CD4-positive, alpha-beta memory T cell (primary cell): Measurements from ENCODE around the gene SETBP1. TPM values are rescaled to one million over a fixed set of nuclear protein-coding genes. Genes with fewer than 3 reads are reported as not detected.

Experiments
- CTCF ChIA-PET: fragments of 350-600 bp; sonication (Branson Sonifier 250); formaldehyde crosslinking; loops from one replicate; lab custom pipeline; 2021; ENCODE audit warnings: inconsistent platforms; ENCODE audit not compliant: partially characterized antibody; lab: Charles Lee
- POLR2A ChIA-PET: fragments of 350-600 bp; sonication (Branson Sonifier 250); formaldehyde crosslinking; loops from one replicate; lab custom pipeline; 2021; ENCODE audit not compliant: partially characterized antibody; lab: Charles Lee
- DNase-seq, 5 donors: peaks; one replicate each; pipeline versions ENCODE4 v3.0.0 to v3.0.0-alpha.2; 2020 to 2022; ENCODE audit warnings: mixed read lengths in 1 of 5
- H3K27ac ChIP-seq: one replicate; pipeline ENCODE4 v1.7.0; 2013; ENCODE audit warnings: low read depth, low read length
- H3K27me3 ChIP-seq: 2 replicates; pipeline ENCODE4 v1.7.0; 2013; ENCODE audit warnings: mild to moderate bottlenecking, low read length, moderate library complexity; ENCODE audit not compliant: insufficient read depth
- H3K36me3 ChIP-seq: 2 replicates; pipeline ENCODE4 v1.7.0; 2013; ENCODE audit warnings: mild to moderate bottlenecking, low read length, moderate library complexity; ENCODE audit not compliant: insufficient read depth
- H3K4me1 ChIP-seq: 2 replicates; pipeline ENCODE4 v1.7.0; 2013; ENCODE audit warnings: mild to moderate bottlenecking, low read length, moderate library complexity; ENCODE audit not compliant: insufficient read depth
- H3K4me3 ChIP-seq, 2 donors: one replicate each; pipeline ENCODE4 v1.7.0; 2013; ENCODE audit warnings: low read length in 2 of 2, mild to moderate bottlenecking in 1 of 2
- H3K9me3 ChIP-seq, 2 donors: one replicate each; pipeline ENCODE4 v1.7.0; 2013; ENCODE audit warnings: low read length in 2 of 2, control low read depth in 1 of 2; ENCODE audit not compliant: control insufficient read depth in 1 of 2
- H3K27ac Mint-ChIP-seq, 7 donors: one replicate each; pipeline ENCODE4 v1.8.0; 2020 to 2021; ENCODE audit warnings: mixed read lengths in 7 of 7, mild to moderate bottlenecking in 6 of 7, inconsistent platforms in 3 of 7, moderate library complexity in 3 of 7
- H3K27me3 Mint-ChIP-seq, 2 donors: one replicate each; pipeline ENCODE4 v1.8.0; 2020 to 2021; ENCODE audit warnings: mixed read lengths in 2 of 2
- H3K36me3 Mint-ChIP-seq, 2 donors: one replicate each; pipeline ENCODE4 v1.8.0; 2020 to 2021; ENCODE audit warnings: mixed read lengths in 2 of 2, inconsistent platforms in 1 of 2, mild to moderate bottlenecking in 1 of 2
- H3K4me1 Mint-ChIP-seq, 4 donors: one replicate each; pipeline ENCODE4 v1.8.0; 2020 to 2021; ENCODE audit warnings: mixed read lengths in 4 of 4, mild to moderate bottlenecking in 1 of 4
- H3K4me3 Mint-ChIP-seq, 8 donors: one replicate each; pipeline ENCODE4 v1.8.0; 2020 to 2021; ENCODE audit warnings: mixed read lengths in 8 of 8, mild to moderate bottlenecking in 7 of 8, moderate library complexity in 6 of 8, inconsistent platforms in 3 of 8
- H3K9me3 Mint-ChIP-seq, 8 donors: one replicate each; pipeline ENCODE4 v1.8.0; 2020 to 2021; ENCODE audit warnings: mixed read lengths in 8 of 8, mild to moderate bottlenecking in 5 of 8, inconsistent platforms in 3 of 8, moderate library complexity in 1 of 8
- intact Hi-C: fragments of 100-400 bp; cut with micrococcal nuclease; formaldehyde crosslinking; loops from one replicate; pipeline ENCODE4 v1.15.1; 2023
- polyA plus RNA-seq, 2 donors: library from polyadenylated mRNA; unstranded; fragments of 300-500 nt; fragmentation: Illumina TruSeq; gene quantifications; one replicate each; pipeline ENCODE4 v1.2.3, GENCODE V29; 2021
- total RNA-seq, 2 experiments: library from RNA; stranded (reverse); gene quantifications; one replicate each; pipeline ENCODE4 v1.2.3, GENCODE V29; 2021

Gene SETBP1
- total and polyA plus RNA-seq, 4 experiments from 2014 or later, result 0.03 to 0.21 (median 0.09) TPM; not detected in 1

DNA sequence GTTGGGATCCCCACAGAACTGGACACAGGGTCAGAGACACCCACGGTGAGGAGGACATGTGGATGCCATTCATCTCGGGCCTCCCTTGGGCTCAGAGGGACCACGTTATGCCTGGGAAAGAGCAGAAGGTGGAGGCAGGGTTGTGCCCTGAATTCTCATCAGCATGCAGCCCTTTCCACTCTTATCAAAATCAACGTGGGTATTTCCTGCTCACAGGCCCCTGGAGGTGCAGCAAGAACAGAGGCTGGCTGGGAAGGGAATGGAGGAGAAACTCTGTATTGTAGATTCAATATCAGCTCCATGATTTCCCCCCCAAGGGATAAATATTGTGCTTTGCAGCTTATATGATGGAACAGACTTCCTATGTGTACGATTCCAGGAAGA, 90.9 kb downstream of the SETBP1 start:
- peaks cover 0 to 2% of the 10 kb centered on the region in 2 donors for H3K27me3 Mint-ChIP-seq
- H3K27me3 ChIP-seq, result no peaks in the 10 kb centered on the region
- no peak overlapping the region for H3K4me3 Mint-ChIP-seq
- no peaks in the 10 kb centered on the region for H3K9me3 Mint-ChIP-seq
- H3K4me3 ChIP-seq, result no peak overlapping the region
- no peak overlapping the region for H3K27ac ChIP-seq
- DNase-seq, result no peak
- no peak overlapping the region for H3K27ac Mint-ChIP-seq
- no peaks in the 10 kb centered on the region for H3K36me3 Mint-ChIP-seq
- no peaks in the 10 kb centered on the region for H3K4me1 ChIP-seq
- intact Hi-C loops, result no loop called here
- ChIA-PET POLR2A (no interaction called here), CTCF (no interaction called here)
- H3K4me1 Mint-ChIP-seq, result no peaks in the 10 kb centered on the region
- no peaks in the 10 kb centered on the region for H3K36me3 ChIP-seq
- no peaks in the 10 kb centered on the region for H3K9me3 ChIP-seq

GRCh38 chr18:44771956-44772917, 91.5 kb downstream of the SETBP1 start:
- ChIA-PET POLR2A (no interaction called here), CTCF (no interaction called here)
- Histone ChIP-seq H3K27ac (no peak overlapping the region), H3K36me3 (no peaks in the 10 kb centered on the region), H3K4me1 (no peaks in the 10 kb centered on the region), H3K27me3 (no peaks in the 10 kb centered on the region), H3K9me3 (no peaks in the 10 kb centered on the region), H3K4me3 (no peak overlapping the region)
- Mint-ChIP-seq H3K9me3 (no peaks in the 10 kb centered on the region), H3K27me3 (peaks cover 0 to 2% of the 10 kb centered on the region in 2 donors), H3K36me3 (no peaks in the 10 kb centered on the region), H3K4me3 (no peak overlapping the region), H3K4me1 (no peaks in the 10 kb centered on the region), H3K27ac (no peak overlapping the region)
- no peak for DNase-seq
- intact Hi-C loops, result no loop called here

DNA sequence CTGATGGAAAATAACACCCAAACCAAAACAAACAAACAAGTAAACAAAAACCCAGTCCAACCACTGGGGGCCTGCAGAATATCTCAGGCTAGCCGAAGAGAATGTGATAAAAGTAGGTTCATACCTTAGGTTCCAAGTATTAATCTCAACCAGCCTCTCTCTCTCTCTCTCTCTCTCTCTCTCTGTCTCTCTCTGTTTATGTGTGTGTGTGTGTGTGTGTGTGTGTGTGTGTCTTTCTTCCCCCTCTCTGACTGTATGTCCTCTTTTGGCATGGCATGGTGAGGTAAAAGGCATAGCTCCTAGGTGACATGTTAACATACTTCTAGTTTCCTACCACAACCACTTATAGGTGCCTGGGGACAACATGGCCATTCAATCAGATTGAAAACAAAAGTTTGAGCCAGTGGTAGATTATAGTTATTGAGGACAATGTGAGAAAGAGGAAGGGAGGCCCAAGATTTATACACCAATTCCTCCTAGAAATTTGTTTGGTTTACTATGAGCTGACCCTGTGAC, 93.0 kb downstream of the SETBP1 start:
- POLR2A ChIA-PET, result no interaction called here
- no peak for DNase-seq
- no peaks in the 10 kb centered on the region for H3K27me3 ChIP-seq
- no peaks in the 10 kb centered on the region for H3K4me1 ChIP-seq
- H3K27me3 Mint-ChIP-seq, result peaks cover 0 to 2% of the 10 kb centered on the region in 2 donors
- CTCF ChIA-PET, result no interaction called here
- intact Hi-C loops, result no loop called here
- H3K4me3 Mint-ChIP-seq, result no peak overlapping the region
- H3K4me3 ChIP-seq, result no peak overlapping the region
- H3K9me3 ChIP-seq, result no peaks in the 10 kb centered on the region
- no peaks in the 10 kb centered on the region for H3K9me3 Mint-ChIP-seq
- no peaks in the 10 kb centered on the region for H3K36me3 ChIP-seq
- H3K36me3 Mint-ChIP-seq, result no peaks in the 10 kb centered on the region
- no peak overlapping the region for H3K27ac Mint-ChIP-seq
- no peaks in the 10 kb centered on the region for H3K4me1 Mint-ChIP-seq
- no peak overlapping the region for H3K27ac ChIP-seq

DNA sequence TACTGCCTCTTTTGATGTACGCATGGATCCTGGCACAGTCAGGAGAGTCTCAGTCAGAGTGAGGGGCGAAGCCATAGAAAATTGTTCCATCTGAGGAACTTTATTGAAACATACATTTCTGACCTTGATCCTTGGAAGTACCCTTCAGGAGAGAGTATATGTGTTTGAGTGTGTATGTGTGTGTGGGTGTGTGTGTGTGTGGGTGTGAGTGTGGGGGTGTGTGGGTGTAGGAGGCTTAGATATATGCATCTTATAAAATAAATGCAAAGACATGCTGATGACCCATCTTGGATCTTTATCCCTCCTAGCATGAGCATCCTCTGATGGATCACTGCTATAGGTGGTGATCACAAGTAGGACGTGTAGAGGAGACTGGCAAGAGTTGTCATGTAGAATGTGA, 93.5 kb downstream of the SETBP1 start:
- no peaks in the 10 kb centered on the region for H3K27me3 Mint-ChIP-seq
- H3K4me1 Mint-ChIP-seq, result no peaks in the 10 kb centered on the region
- no peak overlapping the region for H3K4me3 Mint-ChIP-seq
- Histone ChIP-seq H3K4me1 (no peaks in the 10 kb centered on the region), H3K27ac (no peak overlapping the region), H3K36me3 (no peaks in the 10 kb centered on the region), H3K4me3 (no peak overlapping the region), H3K9me3 (no peaks in the 10 kb centered on the region), H3K27me3 (no peaks in the 10 kb centered on the region)
- H3K9me3 Mint-ChIP-seq, result no peaks in the 10 kb centered on the region
- ChIA-PET POLR2A (no interaction called here), CTCF (no interaction called here)
- intact Hi-C loops, result no loop called here
- H3K27ac Mint-ChIP-seq, result no peak overlapping the region
- no peak for DNase-seq
- H3K36me3 Mint-ChIP-seq, result no peaks in the 10 kb centered on the region

GRCh38 chr18:44777457-44778192, 96.9 kb downstream of the SETBP1 start:
- Histone ChIP-seq H3K9me3 (no peaks in the 10 kb centered on the region), H3K4me3 (no peak overlapping the region), H3K36me3 (no peaks in the 10 kb centered on the region), H3K4me1 (no peaks in the 10 kb centered on the region), H3K27ac (no peak overlapping the region), H3K27me3 (no peaks in the 10 kb centered on the region)
- intact Hi-C loops, result no loop called here
- peaks cover 1 to 3% of the 10 kb centered on the region in 2 donors for H3K27me3 Mint-ChIP-seq
- no peak overlapping the region for H3K4me3 Mint-ChIP-seq
- ChIA-PET POLR2A (no interaction called here), CTCF (no interaction called here)
- H3K4me1 Mint-ChIP-seq, result no peaks in the 10 kb centered on the region
- no peaks in the 10 kb centered on the region for H3K9me3 Mint-ChIP-seq
- no peak overlapping the region for H3K27ac Mint-ChIP-seq
- no peaks in the 10 kb centered on the region for H3K36me3 Mint-ChIP-seq
- DNase-seq, result no peak

GRCh38 chr18:44778788-44779187, 98.1 kb downstream of the SETBP1 start:
- Mint-ChIP-seq H3K9me3 (no peaks in the 10 kb centered on the region), H3K4me3 (no peak overlapping the region), H3K36me3 (no peaks in the 10 kb centered on the region), H3K27me3 (peaks cover 1 to 3% of the 10 kb centered on the region in 2 donors), H3K4me1 (no peaks in the 10 kb centered on the region), H3K27ac (no peak overlapping the region)
- H3K4me1 ChIP-seq, result no peaks in the 10 kb centered on the region
- POLR2A ChIA-PET, result no interaction called here
- H3K27me3 ChIP-seq, result no peaks in the 10 kb centered on the region
- intact Hi-C loops, result no loop called here
- H3K36me3 ChIP-seq, result no peaks in the 10 kb centered on the region
- H3K27ac ChIP-seq, result no peak overlapping the region
- H3K9me3 ChIP-seq, result no peaks in the 10 kb centered on the region
- no peak for DNase-seq
- no peak overlapping the region for H3K4me3 ChIP-seq
- CTCF ChIA-PET, result no interaction called here

DNA sequence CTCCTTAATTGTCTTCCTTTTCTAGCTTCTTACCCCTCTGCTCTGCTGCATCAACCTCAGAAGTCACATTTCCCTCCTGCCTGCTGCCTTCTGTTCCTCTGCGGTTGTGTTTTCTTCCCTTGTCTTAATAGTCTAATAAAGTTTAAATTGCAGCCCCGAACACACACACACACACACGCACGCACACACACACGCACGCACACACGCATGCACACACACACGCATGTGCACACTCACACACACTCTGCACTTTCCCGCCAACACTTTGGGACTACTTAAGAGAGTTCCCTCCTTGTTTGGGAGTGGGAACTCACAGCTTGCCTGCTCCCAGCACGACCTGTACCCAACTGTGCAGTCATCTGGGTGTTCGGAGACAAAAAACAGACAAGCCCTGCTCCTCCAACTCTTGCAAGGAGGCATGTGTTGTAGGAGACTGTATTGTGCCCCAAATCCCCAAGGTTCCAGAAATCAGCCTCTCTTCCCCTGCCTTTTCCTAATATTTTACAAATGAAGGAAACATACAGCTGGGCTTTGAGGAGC, 99.1 kb downstream of the SETBP1 start:
- Mint-ChIP-seq H3K4me1 (no peaks in the 10 kb centered on the region), H3K4me3 (no peak overlapping the region), H3K27ac (peak overlapping the region in 2 of 7 donors; percentile 33 to 89), H3K36me3 (no peaks in the 10 kb centered on the region), H3K9me3 (no peaks in the 10 kb centered on the region), H3K27me3 (peaks cover 1 to 3% of the 10 kb centered on the region in 2 donors)
- no peak overlapping the region for H3K27ac ChIP-seq
- no peaks in the 10 kb centered on the region for H3K4me1 ChIP-seq
- no peaks in the 10 kb centered on the region for H3K27me3 ChIP-seq
- CTCF ChIA-PET, result no interaction called here
- DNase-seq, result no peak
- intact Hi-C loops, result no loop called here
- H3K36me3 ChIP-seq, result no peaks in the 10 kb centered on the region
- POLR2A ChIA-PET, result no interaction called here
- H3K9me3 ChIP-seq, result no peaks in the 10 kb centered on the region
- H3K4me3 ChIP-seq, result no peak overlapping the region
